NCI-H2107 treated with DMSO at 0.1 percent for 48 hours (cell line): Measurements from ENCODE around the gene MAML1.
"Not testable (repeated sequence)": the region's sequence is repeated elsewhere in the genome, so short reads cannot be mapped to it uniquely, and the experiment has no call there.

Experiments
- DNase-seq: peaks from one replicate; lab custom pipeline; 2025; ENCODE audit not compliant: unreplicated experiment; lab: John Stamatoyannopoulos, UW

MAML1 gene

GRCh38 chr5:179766726-179767455 is 34.3 kb downstream of the MAML1 start:
- no peak for DNase-seq

DNA sequence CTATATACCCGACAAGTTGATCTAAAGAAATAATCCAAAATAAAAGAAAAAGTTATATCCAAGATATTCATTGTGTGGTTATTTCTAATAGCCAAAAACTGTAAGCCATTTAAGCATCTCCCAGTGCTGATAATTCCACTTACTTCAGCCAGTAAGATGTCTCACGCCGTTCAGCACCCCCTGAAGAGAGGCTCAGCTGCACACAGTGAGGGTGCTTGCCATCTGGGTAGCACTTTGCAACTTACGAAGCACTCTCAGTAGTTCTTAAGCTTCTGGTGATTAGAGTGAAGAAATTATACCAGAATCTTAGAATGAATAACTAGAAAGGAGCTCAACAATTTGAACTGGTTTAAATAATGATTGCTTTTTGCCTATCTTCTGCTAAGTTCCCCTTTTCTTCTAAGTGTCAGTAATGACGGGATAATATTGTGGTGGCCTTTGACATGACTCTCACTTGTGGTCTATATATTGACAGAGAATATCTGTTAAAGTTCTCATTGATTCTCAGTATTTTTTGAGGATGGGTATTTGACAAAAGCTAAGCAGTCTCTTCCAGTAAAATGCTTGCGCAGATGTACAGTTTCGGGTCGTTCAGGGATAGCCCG is 35.0 kb downstream of the MAML1 start:
- no peak for DNase-seq

DNA sequence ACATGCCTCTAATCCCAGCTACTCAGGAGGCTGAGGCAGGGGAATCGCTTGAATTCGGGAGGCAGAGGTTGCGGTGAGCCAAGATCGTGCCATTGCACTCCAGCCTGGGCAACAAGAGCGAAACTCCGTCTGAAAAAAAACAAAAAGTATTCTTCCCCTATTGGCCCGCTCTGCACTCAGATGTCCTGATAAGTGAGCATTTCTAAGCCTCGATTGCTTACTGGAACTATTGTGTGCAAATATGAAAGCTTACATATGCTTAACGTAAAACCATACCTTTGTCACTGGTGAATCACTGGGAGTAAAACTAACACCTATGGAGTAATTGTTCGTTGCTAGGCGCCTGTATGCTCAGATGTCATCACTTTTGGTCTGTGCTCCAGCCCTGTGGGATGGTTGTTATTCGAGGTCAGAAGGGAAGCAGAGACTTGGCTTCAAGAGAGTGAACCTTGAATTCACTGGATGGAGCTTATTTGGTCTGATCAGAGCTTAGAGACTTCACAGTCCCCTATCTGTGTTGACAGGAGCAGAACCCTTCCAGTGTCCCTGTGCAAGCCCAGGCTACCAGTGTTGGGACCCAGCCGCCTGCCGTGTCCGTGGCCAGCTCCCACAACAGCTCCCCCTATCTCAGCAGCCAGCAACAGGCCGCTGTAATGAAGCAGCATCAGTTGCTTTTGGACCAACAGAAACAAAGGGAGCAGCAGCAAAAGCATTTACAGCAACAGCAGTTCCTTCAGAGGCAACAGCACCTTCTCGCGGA is 35.9 kb downstream of the MAML1 start:
- DNase-seq = no peak

DNA sequence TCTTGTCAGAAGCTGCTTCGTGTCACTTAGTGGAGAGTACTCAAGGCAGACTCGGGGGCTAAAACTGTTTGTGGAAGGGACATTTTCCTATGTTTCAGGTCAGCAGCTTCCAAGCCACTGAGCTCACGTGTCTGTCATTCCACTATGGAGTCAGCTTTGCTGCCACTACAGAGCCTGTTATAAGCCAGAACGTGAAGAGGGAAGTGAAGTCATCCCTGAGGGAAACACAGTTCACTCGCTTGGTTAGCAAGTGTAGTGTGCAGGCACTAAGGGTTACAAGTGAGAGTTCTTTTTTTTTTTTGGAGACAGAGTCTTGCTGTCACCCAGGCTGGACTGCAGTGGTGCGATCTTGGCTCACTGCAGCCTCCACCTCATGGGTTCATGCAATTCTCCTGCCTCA is 36.6 kb downstream of the MAML1 start:
- DNase-seq = no peak

DNA sequence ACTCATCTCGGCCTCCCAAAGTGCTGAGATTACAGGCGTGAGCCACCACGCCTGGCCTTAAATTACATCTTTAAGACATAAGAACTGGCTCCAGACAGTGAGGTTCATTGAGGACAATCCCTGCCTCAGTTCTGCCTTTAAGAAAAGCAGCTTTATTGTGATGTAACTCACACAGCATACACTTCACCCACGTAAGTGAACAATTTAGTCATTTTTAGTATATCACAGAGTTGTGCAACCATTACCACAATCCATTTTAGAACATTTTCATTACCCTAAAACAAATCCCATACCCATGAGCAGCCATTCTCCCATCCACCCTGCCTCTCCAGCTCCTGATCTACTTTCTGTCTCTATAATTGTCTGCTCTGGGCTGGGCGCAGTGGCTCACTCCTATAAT is 37.2 kb downstream of the MAML1 start:
- DNase-seq = no peak

- DNase-seq = no peak
These were observed 38.8 kb downstream of the MAML1 start for GRCh38 chr5:179771311-179771895.

DNA sequence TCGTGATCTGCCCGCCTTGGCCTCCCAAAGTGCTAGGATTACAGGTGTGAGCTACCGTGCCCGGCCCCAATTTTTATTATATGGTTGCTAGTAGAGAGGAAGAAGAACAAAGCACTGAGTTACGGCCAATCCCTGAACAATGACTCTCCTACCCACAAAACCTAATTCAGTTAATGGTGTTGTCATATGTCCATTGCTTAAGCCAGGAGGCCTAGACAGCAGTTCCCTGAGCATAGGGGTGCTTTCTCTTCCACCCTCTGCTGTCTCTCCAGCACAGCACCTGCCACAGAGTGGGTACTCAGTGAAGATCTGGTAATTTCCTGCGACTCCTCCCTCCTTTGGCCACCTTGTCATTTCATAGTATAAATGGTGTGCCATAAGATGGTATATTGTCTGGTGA is 39.7 kb downstream of the MAML1 start:
- no peak for DNase-seq

- no peak for DNase-seq
These were observed 41.0 kb downstream of the MAML1 start for GRCh38 chr5:179773686-179774040.

DNA sequence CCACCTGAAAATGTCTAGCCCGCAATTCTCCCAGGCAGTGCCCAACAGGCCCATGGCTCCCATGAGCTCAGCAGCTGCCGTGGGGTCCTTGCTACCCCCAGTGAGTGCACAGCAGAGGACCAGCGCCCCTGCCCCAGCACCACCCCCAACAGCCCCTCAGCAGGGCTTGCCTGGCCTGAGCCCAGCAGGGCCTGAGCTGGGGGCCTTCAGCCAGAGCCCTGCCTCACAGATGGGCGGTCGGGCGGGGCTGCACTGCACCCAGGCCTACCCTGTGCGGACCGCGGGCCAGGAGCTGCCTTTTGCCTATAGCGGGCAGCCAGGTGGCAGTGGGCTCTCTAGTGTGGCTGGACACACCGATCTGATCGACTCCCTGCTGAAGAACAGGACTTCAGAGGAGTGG is 41.8 kb downstream of the MAML1 start:
- no peak for DNase-seq

- DNase-seq = no peak
These were observed 43.9 kb downstream of the MAML1 start for GRCh38 chr5:179776411-179776938.

DNA sequence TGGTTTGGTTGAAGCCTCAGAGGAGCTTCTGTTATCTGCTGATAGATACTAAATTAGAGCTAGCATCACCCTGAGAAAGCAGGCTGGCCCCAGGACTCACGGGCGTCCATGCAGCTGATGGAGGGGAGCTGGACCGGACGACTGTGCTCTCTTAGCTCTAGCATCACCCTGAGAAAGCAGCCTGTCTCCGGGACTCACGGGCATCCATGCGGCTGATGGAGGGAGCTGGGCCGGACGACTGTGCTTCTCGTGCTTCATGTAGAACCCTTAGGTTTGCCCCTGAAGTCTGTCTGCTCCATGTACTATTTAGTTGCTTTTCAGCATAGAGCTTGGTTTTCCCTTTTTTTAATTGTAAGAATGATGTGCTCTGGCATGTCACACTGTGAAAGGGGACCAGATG is 44.8 kb downstream of the MAML1 start:
- DNase-seq = no peak

- no peak for DNase-seq
These were observed 45.3 kb downstream of the MAML1 start for GRCh38 chr5:179777909-179778308.

GRCh38 chr5:179778591-179778990 is 46.0 kb downstream of the MAML1 start:
- no peak for DNase-seq

- no peak for DNase-seq
These were observed 47.2 kb downstream of the MAML1 start for GRCh38 chr5:179779826-179780225.

GRCh38 chr5:179780362-179780761 is 47.7 kb downstream of the MAML1 start:
- no peak for DNase-seq

- no peak for DNase-seq
These were observed 49.2 kb downstream of the MAML1 start for GRCh38 chr5:179781846-179782245.

- DNase-seq = no peak
These were observed 50.5 kb downstream of the MAML1 start for GRCh38 chr5:179783128-179783527.

GRCh38 chr5:179786861-179787260 is 54.2 kb downstream of the MAML1 start:
- no peak for DNase-seq

DNA sequence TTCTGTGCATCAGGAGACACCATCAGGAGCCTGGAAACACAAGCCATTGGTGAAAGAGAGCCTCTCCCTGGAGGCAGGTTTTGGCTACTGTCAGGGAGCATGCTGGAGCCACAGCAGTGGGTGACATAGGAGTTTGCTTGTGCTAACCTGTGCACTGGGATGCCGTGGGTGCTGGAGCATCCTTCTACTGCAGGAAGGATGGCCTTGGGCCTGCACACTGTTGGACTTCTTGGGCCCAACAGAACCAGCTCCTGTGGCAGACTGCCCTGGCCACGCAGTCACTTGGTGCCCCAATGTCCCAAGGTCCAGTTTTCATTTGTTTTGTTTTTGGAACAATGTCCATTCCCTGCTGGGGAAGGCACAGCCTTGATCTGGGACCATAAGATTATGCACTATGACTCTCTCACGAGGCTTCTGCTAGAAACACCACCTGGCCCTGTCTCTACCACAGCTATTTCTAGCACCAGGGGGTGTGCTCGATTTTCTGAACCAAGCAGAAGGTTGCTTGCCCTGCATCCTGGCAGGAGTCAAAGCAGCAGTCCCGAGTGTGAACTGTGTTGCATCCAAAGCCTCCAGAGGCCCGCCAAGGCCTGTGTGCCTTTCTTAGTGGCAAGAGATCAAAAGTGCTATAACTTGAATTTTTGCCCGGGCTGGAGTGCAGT is 55.7 kb downstream of the MAML1 start:
- no peak for DNase-seq

DNA sequence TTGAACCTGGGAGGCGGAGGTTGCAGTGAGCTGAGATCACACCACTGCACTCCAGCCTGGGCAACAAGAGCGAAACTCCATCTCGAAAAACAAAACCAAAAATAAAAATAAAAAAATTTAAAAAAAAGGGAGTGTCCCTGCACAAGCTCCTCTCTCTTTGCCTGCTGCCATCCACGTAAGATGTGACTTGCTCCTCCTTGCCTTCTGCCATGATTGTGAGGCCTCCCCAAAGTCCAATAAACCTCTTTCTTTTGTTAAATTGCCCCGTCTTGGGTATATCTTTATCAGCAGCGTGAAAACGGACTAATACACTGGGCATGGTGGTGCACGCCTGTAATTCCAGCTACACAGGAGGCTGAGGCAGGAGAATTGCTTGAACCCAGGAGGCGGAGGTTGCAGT is 56.7 kb downstream of the MAML1 start:
- not testable (repeated sequence) for DNase-seq
